NCI-H1694 treated with DMSO at 0.1 percent for 48 hours (cell line): ENCODE results near the gene ATP2C2.
"Not testable (repeated sequence)": the region's sequence is repeated elsewhere in the genome, so short reads cannot be mapped to it uniquely, and the experiment has no call there.

Experiments used
- DNase-seq: peaks from one replicate; lab custom pipeline; 2025; lab: John Stamatoyannopoulos, UW

The ATP2C2 gene

GRCh38 chr16:84340325-84341040 is 27.9 kb upstream of the ATP2C2 start:
- DNase-seq, result peak; percentile 2

DNA sequence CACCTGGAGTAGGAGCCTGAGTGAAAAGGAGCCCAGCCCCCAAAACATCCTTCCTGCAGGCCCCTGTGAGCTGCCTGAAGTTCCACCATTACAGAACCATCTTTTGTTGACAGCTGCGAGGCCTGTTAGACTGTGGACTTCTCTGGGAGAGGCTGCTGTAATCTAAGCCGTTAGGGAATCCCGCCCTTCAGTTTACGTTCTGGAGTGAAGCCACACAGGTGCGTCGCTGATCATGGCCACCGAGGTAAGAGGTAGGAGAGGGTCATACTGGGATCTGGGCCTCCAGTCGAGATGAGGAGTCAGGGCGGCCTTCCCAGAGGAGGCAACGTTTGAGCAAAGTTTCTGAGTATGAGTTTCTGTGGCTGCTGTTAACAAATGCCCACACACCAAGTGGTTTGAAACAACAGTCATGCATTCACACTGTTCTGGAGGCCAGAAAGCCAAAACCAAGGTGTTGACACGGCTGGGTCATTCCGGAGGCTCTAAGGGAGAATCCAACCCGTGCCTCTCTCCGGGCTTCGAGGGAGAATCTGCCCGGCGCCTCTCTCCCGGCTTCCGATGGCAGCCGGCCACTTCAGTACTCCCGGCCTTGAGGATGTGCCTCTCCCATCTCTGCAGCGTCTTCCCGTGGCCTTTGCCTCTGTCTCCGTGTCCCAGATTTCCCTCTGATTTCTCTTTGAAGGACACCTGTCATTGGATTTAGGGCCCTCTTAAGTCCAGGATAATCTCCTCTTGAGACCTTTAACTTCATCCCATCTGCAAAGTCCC is 26.6 kb upstream of the ATP2C2 start:
- DNase-seq, result no peak

- not testable (repeated sequence) for DNase-seq
Measured at GRCh38 chr16:84343800-84344199, 24.5 kb upstream of the ATP2C2 start.

GRCh38 chr16:84344781-84345180 is 23.6 kb upstream of the ATP2C2 start:
- DNase-seq, result no peak

- DNase-seq, result no peak
Measured at GRCh38 chr16:84347161-84347560, 21.2 kb upstream of the ATP2C2 start.

GRCh38 chr16:84348386-84348888 is 19.9 kb upstream of the ATP2C2 start:
- no peak for DNase-seq

DNA sequence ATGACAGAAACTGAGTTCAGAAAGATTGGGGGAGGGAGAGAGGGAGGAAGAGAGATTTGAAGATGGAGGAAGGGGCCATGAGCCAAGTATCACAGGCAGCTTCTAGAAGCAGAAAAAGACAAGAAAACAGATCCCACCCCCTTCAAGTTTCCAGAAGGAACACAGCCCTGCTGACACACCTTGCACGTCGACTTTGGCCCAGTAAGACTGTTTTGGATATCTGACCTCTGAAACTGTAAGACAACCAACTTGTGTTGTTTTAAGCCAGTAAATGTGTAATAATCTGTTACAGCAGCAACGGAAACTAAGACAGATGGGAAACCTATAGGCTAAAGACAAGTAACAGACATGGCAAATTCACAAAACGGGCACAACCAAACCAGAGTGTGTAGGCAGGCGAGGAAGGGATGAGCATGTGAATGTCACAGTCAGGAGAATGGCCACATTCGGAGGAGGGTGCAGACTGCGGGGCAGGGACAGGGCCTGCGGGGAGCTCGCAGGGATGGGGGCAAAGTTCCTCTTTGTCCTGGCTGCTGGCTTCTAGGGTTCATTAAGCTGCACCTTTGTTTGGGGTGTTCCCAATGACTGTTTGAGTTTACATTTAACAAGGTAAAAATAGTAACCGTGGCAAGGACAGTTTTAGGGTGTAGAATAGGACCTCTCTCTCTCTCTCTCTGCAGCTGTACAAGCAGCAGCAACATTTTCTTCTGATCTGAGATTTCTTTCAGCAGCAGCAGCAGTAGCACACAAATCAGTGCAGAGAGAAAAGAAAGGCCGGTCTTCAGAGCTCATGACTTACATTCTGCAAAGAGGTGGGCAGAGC is 18.3 kb upstream of the ATP2C2 start:
- no peak for DNase-seq

- DNase-seq, result no peak
Measured at GRCh38 chr16:84350685-84351400, 17.5 kb upstream of the ATP2C2 start.

DNA sequence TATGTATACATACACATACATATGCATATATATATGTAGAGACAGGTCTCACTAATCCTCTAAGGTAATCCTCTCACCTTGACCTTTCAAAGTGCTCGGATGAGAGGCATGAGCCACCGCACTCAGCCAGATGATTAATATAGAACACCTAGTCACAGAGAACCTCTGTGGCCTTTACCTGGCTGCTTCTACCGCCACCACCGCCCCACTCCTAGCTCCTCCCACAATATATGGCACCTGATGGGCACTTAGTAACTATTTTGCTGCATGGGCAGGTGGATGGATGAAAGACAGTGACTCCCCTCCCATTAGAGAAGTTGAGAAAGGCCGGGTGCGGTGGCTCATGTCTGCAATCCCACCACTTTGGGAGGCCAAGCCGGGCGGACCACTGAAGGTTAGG is 16.7 kb upstream of the ATP2C2 start:
- no peak for DNase-seq

DNA sequence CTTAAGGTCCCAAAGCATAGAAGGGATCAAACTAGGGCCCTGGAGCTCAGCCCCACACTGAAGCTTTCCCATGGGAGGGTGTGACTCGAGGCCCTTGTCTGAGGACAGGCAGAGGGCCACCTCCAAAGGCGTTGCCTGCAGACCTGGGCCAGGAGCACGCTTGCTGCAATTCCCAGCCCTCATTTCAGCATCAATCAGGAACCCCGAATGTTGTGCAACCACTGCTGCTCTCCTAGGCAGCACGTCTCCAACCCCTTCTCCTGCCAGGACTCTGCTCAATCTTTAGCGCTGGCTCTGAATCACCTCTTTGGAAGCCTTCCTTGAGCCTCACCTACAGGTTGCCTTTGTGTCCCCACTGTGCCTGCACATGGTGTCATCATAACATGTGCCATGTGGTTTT is 14.0 kb upstream of the ATP2C2 start:
- DNase-seq, result no peak

- no peak for DNase-seq
Measured at GRCh38 chr16:84355149-84355548, 13.2 kb upstream of the ATP2C2 start.

- DNase-seq, result no peak
Measured at GRCh38 chr16:84356176-84356575, 12.2 kb upstream of the ATP2C2 start.

- no peak for DNase-seq
Measured at GRCh38 chr16:84356591-84357116, 11.7 kb upstream of the ATP2C2 start.

DNA sequence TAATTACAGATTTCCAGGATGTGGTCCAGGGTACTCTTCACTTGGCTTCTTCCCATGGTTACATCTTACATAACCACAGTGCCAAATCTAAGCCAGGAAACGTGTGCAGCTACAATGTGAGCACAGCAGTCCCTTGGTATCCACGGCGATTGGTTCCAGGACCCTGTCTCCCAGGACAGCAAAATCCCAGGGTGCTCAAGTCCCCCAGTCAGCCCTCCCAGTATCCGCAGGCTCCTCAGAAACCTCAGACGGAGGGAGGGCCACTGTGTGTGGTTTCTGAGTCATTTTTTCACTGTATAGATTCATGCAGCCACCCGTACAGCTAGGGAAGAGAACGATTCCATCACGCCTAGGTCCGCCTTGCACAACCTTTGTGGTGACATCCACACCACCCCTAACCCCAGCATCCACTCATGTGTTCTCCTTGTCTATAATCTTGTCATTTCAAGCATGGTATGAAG is 11.1 kb upstream of the ATP2C2 start:
- DNase-seq, result no peak

- DNase-seq, result no peak
Measured at GRCh38 chr16:84358601-84359295, 9.6 kb upstream of the ATP2C2 start.

GRCh38 chr16:84359326-84359725 is 9.0 kb upstream of the ATP2C2 start:
- no peak for DNase-seq

GRCh38 chr16:84360170-84360569 is 8.2 kb upstream of the ATP2C2 start:
- no peak for DNase-seq

- no peak for DNase-seq
Measured at GRCh38 chr16:84360748-84361147, 7.6 kb upstream of the ATP2C2 start.

- DNase-seq, result no peak
Measured at GRCh38 chr16:84361546-84361945, 6.8 kb upstream of the ATP2C2 start.

DNA sequence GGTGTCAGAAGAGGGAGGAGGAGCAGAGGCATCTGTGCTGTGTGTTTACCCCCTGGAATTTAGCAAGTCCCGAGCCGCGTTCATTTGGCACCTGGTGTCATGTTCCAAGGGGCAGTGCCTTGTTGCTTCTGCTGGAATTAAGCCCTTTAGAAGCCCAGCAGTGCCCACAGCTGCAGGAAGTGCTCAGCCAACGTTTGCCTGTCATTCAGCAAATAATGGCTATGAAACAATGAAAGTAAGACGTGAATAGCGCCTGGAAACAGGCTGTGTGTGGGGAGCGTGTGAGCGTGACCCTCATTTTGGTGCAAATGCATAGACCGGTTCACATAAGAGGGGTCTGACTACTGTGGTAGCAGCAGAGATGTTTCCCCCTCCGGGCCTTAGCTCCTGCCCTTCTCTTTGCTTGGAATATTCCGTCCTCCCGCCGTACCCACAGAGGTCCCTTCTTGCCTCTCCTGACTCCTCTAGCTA is 5.8 kb upstream of the ATP2C2 start:
- no peak for DNase-seq

- no peak for DNase-seq
Measured at GRCh38 chr16:84366208-84366607, 2.1 kb upstream of the ATP2C2 start.
